DMS53 treated with DMSO at 0.1 percent for 48 hours (cell line): ENCODE measurements around the gene MRAP2.
"Not testable (repeated sequence)": the region's sequence is repeated elsewhere in the genome, so short reads cannot be mapped to it uniquely, and the experiment has no call there.

ENCODE experiments used
- DNase-seq: peaks from one replicate; lab custom pipeline; 2025; ENCODE audit not compliant: unreplicated experiment; lab: John Stamatoyannopoulos, UW

The MRAP2 gene

DNA sequence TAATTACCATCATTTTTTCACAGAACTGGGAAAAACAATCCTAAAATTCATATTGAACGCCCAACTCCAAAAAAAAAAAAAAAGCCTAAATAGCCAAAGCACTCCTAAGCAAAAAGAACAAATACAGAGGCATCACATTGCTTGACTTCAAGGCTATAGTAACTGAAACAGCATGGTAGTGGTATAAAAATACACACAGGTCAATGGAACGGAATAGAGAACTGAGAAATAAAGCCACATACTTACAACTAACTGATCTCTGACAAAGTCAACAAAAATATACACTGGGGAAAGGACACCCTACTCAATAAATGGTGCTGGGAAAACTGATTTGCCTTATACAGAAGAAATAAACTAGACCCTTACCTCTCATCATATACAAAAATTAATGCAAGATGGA, 89.6 kb downstream of the MRAP2 start:
- DNase-seq: no peak

- DNase-seq: not testable (repeated sequence)
Measured at GRCh38 chr6:84129588-84129987, 96.0 kb downstream of the MRAP2 start.

DNA sequence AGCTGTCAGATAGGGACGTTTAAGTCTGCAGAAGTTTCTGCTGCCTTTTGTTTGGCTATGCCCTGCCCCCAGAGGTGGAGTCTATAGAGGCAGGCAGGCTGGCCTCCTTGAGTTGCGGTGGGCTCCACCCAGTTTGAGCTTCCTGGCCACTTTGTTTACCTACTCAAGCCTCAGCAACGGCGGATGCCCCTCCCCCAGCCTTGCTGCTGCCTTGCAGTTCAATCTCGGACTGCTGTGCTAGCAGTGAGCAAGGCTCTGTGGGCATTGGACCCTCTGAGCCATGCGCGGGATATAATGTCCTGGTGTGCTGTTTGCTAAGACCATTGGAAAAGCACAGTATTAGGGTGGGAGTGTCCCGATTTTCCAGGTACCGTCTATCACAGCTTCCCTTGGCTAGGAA, 99.8 kb downstream of the MRAP2 start:
- not testable (repeated sequence) for DNase-seq

DNA sequence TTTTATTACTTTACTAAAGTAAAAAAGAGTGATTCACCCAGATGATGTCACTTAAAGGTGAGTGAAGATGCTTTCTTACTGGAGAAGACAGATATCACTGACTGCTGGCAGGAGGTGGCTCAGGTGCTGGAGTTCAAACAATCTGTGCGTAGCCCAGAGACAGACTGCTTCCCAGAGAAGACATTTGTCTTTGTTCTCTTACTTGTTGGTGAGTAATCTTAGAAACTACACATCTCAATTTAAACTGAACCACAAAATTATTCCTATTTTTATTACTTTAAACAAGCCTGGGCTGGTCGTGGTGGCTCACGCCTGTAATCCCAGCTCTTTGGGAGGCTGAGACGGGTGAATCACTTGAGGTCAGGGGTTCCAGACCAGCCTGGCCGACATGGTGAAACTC, 101.7 kb downstream of the MRAP2 start:
- no peak for DNase-seq

DNA sequence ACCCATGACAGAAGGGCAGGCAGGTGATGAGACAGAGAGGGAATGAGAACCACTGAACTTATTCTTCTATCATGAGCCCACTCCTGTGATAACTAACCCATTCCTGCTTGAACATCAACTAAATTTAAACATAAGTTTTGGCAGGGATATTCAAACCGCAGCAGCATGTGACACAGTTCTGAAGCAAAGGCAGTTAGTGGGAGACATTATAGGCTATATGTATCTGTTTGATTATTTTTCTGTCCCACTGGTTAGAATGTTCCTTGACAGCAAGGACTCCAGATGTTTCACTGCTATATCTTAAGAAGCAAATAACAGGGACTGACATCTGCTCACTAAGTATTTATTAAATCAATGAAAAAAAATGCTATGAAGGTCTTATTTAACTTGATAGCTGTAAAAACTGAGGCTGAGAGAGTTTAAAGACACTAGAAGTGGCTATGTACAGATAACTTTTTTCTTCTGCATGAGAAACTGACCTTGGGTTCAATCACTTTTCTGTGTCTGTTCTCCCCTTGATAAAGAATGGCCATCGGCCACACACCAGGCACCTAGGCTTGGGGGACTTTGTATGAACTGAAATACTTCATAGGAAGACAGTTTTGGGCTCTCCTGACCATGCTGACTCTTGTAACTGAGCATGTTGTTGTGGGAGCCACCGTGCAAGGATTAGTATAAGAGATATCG, 102.9 kb downstream of the MRAP2 start:
- no peak for DNase-seq

DNA sequence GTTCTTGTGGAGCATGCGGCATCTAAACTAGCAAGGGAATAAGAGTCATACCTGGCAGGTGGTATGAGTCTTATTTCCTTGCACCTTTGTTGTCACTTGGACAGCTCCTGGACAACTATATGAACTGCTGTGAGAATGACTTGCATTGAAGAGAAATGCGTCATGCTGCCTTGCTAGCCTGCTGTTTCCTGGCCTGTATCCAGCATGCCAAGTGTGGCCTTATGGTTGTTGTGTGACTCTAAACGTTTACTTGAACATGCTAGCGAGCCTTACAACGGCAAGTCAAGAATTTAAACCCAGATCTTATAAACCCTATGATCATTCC, 103.4 kb downstream of the MRAP2 start:
- DNase-seq: no peak

GRCh38 chr6:84137989-84138575, 104.5 kb downstream of the MRAP2 start:
- DNase-seq: no peak

GRCh38 chr6:84139311-84139710, 105.7 kb downstream of the MRAP2 start:
- no peak for DNase-seq
